H9 (cell line): ENCODE measurements around the gene PPP1R16B. TPM values are rescaled to one million over a fixed set of nuclear protein-coding genes. Genes with fewer than 3 reads are reported as not detected.

ENCODE experiments used
- DNase-seq: peaks from one replicate; pipeline ENCODE4 v3.0.0-alpha.2; 2017
- H2AFZ ChIP-seq: one replicate; pipeline ENCODE4 v1.6.1; 2013; ENCODE audit warnings: mild to moderate bottlenecking, low read length, control low read depth, moderate library complexity
- H2AK5ac ChIP-seq: 2 replicates; pipeline ENCODE4 v1.6.1; 2013; ENCODE audit warnings: low read length, control low read depth, mixed read lengths; ENCODE audit not compliant: insufficient read length
- H2BK120ac ChIP-seq: one replicate; pipeline ENCODE4 v1.6.1; 2013; ENCODE audit warnings: low read depth, mild to moderate bottlenecking, low read length, control low read depth, inconsistent platforms; ENCODE audit not compliant: poor library complexity, severe bottlenecking
- H2BK12ac ChIP-seq: 2 replicates; pipeline ENCODE4 v1.6.1; 2013; ENCODE audit warnings: low read length, control low read depth, mixed read lengths, low read depth; ENCODE audit not compliant: insufficient read length
- H2BK15ac ChIP-seq: 2 replicates; pipeline ENCODE4 v1.6.1; 2013; ENCODE audit warnings: low read depth, low read length, control low read depth
- H2BK20ac ChIP-seq: one replicate; pipeline ENCODE4 v1.6.1; 2013; ENCODE audit warnings: low read depth, mild to moderate bottlenecking, low read length, control low read depth, inconsistent platforms; ENCODE audit not compliant: poor library complexity, severe bottlenecking
- H2BK5ac ChIP-seq: 2 replicates; pipeline ENCODE4 v1.6.1; 2013; ENCODE audit warnings: low read length, control low read depth, mixed read lengths; ENCODE audit not compliant: insufficient read length
- H3K14ac ChIP-seq: 2 replicates; pipeline ENCODE4 v1.6.1; 2013; ENCODE audit warnings: low read length, control low read depth; ENCODE audit not compliant: insufficient read depth
- H3K18ac ChIP-seq: 2 replicates; pipeline ENCODE4 v1.6.1; 2013; ENCODE audit warnings: low read depth, mild to moderate bottlenecking, mixed read lengths, low read length, control low read depth; ENCODE audit not compliant: insufficient read length
- H3K23ac ChIP-seq: 2 replicates; pipeline ENCODE4 v1.6.1; 2013; ENCODE audit warnings: low read length, control low read depth, mixed read lengths, low read depth; ENCODE audit not compliant: insufficient read length
- H3K23me2 ChIP-seq: 2 replicates; pipeline ENCODE4 v1.6.1; 2013; ENCODE audit warnings: low read depth, mild to moderate bottlenecking, mixed read lengths, low read length, control low read depth; ENCODE audit not compliant: insufficient read length, poor library complexity, severe bottlenecking
- H3K27ac ChIP-seq: 2 replicates; pipeline ENCODE4 v1.5.1; 2013; ENCODE audit warnings: low read length, control low read depth, mixed read lengths, low read depth; ENCODE audit not compliant: insufficient read length
- H3K27me3 ChIP-seq: 2 replicates; pipeline ENCODE4 v1.6.1; 2013; ENCODE audit warnings: low read length, control low read depth, inconsistent platforms; ENCODE audit not compliant: insufficient read depth
- H3K4ac ChIP-seq: 2 replicates; pipeline ENCODE4 v1.6.1; 2013; ENCODE audit warnings: low read depth, mild to moderate bottlenecking, control low read depth, inconsistent platforms, low read length, moderate library complexity
- H3K4me1 ChIP-seq: 2 replicates; pipeline ENCODE4 v1.6.1; 2013; ENCODE audit warnings: low read length, control low read depth, inconsistent platforms; ENCODE audit not compliant: insufficient read depth
- H3K4me2 ChIP-seq: 2 replicates; pipeline ENCODE4 v1.6.1; 2013; ENCODE audit warnings: low read length, control low read depth, mixed read lengths; ENCODE audit not compliant: insufficient read length, insufficient read depth
- H3K56ac ChIP-seq: 2 replicates; pipeline ENCODE4 v1.6.1; 2013; ENCODE audit warnings: low read depth, mild to moderate bottlenecking, mixed read lengths, low read length, control low read depth; ENCODE audit not compliant: insufficient read length
- H3K79me1 ChIP-seq: 2 replicates; pipeline ENCODE4 v1.6.1; 2013; ENCODE audit warnings: low read depth, mild to moderate bottlenecking, moderate library complexity, low read length, control low read depth, inconsistent platforms; ENCODE audit not compliant: insufficient read depth, poor library complexity, severe bottlenecking
- H3K79me2 ChIP-seq: 2 replicates; pipeline ENCODE4 v1.6.1; 2013; ENCODE audit warnings: low read length, control low read depth, inconsistent platforms; ENCODE audit not compliant: insufficient read depth
- H3K9ac ChIP-seq: 2 replicates; pipeline ENCODE4 v1.6.1; 2013; ENCODE audit warnings: low read length, control low read depth, mixed read lengths; ENCODE audit not compliant: insufficient read length; ENCODE audit errors: extremely low read depth
- H3K9me3 ChIP-seq: one replicate; pipeline ENCODE4 v1.6.1; 2013; ENCODE audit warnings: low read depth, low read length, inconsistent platforms; ENCODE audit not compliant: control insufficient read depth
- H3T11ph ChIP-seq: one replicate; pipeline ENCODE4 v1.6.1; 2013; ENCODE audit warnings: mild to moderate bottlenecking, low read length, control low read depth, inconsistent platforms
- H4K20me1 ChIP-seq: one replicate; pipeline ENCODE4 v1.6.1; 2013; ENCODE audit not compliant: control insufficient read depth, insufficient read length, insufficient read depth
- H4K5ac ChIP-seq: 2 replicates; pipeline ENCODE4 v1.6.1; 2013; ENCODE audit warnings: low read depth, mild to moderate bottlenecking, mixed read lengths, low read length, control low read depth; ENCODE audit not compliant: insufficient read length
- H4K8ac ChIP-seq: replicated peaks from 2 replicates; pipeline ENCODE4 v1.6.1; 2013; ENCODE audit warnings: low read length, control low read depth, mixed read lengths, low read depth; ENCODE audit not compliant: insufficient read length
- H4K91ac ChIP-seq: 2 replicates; pipeline ENCODE4 v1.6.1; 2013; ENCODE audit warnings: low read depth, mild to moderate bottlenecking, moderate library complexity, mixed read lengths, low read length, control low read depth; ENCODE audit not compliant: insufficient read length
- H3K27ac Mint-ChIP-seq, 3 experiments: 2 replicates in 2 of 3; 3 replicates in 1 of 3; pipeline ENCODE4 v1.8.0; 2020 to 2021; ENCODE audit warnings: mixed read lengths in 3 of 3, mild to moderate bottlenecking in 1 of 3, moderate library complexity in 1 of 3
- H3K27me3 Mint-ChIP-seq: 2 replicates; pipeline ENCODE4 v1.8.0; 2021; ENCODE audit warnings: low read depth, mild to moderate bottlenecking, moderate library complexity, mixed read lengths
- H3K36me3 Mint-ChIP-seq, 3 experiments: 2 replicates in 2 of 3; 3 replicates in 1 of 3; pipeline ENCODE4 v1.8.0; 2020 to 2021; ENCODE audit warnings: low read depth in 3 of 3, mixed read lengths in 3 of 3; ENCODE audit not compliant: insufficient read depth in 1 of 3
- H3K4me1 Mint-ChIP-seq, 2 experiments: 2 replicates each; pipeline ENCODE4 v1.8.0; 2020; ENCODE audit warnings: mixed read lengths in 2 of 2
- H3K4me3 Mint-ChIP-seq, 2 experiments: 2 replicates in 1 of 2; 3 replicates in 1 of 2; pipeline ENCODE4 v1.8.0; 2020 to 2021; ENCODE audit warnings: mild to moderate bottlenecking in 2 of 2, mixed read lengths in 2 of 2, moderate library complexity in 1 of 2
- H3K9me3 Mint-ChIP-seq, 2 experiments: 2 replicates in 1 of 2; 3 replicates in 1 of 2; pipeline ENCODE4 v1.8.0; 2020; ENCODE audit warnings: mild to moderate bottlenecking in 2 of 2, mixed read lengths in 2 of 2, moderate library complexity in 1 of 2
- CTCF ChIP-seq: fragments of 200-600 bp; sonication (generic); conservative IDR thresholded peaks from 3 replicates; pipeline ENCODE4 v1.8.0; 2021; ENCODE audit warnings: antibody characterized with exemption, mild to moderate bottlenecking
- WGBS: extraction: QIAGEN DNeasy Blood & Tissue Kit; methylation state at CpG from one replicate; pipeline ENCODE4 v1.1.7; 2013; ENCODE audit warnings: missing lambda C conversion rate, low lambda C conversion rate, mixed read lengths; ENCODE audit not compliant: insufficient read length; ENCODE audit errors: extremely low coverage; 5-methylcytosine and 5-hydroxymethylcytosine counted together
- total RNA-seq: library from RNA; stranded (reverse); gene quantifications from 2 replicates; pipeline ENCODE4 v1.2.1, GENCODE V29; 2021

PPP1R16B gene
- total RNA-seq, 1 experiment from 2014 or later, result 8.2 TPM

DNA sequence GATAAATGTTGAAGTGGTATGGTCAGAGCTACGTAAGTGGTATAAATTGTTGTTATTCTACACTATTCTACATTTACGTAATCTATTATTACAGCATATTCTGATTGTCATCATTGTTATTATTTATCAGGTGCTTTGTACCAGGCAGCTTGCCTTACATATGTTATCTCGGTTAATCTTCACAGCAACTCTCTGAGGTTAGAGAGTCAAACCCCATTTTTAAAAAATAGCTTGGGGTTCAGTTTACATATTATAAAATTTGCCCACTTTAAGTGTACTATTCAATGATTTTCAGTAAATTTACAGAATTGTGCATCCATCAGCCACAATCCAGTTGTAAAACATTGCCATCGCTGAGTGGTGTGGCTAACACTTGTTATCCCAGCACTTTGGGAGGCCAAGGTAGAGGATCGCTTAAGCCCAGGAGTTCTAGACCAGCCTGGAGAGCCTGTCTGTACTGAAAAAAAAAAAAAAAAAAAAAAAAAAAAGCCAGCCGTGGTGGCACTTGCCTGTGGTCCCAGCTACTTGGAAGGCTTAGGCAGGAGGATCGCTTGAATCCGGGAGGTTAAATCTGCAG is 35.5 kb downstream of the PPP1R16B start:
- Histone ChIP-seq H4K20me1 (no peaks in the 10 kb centered on the region), H3K23me2 (no peaks in the 10 kb centered on the region), H3K4me1 (no peaks in the 10 kb centered on the region), H3K9ac (no peak overlapping the region), H2BK12ac (no peak overlapping the region), H3K27ac (no peak overlapping the region), H3K9me3 (no peaks in the 10 kb centered on the region), H3K14ac (no peak overlapping the region), H2BK15ac (no peak overlapping the region), H3T11ph (no peak overlapping the region), H4K5ac (no peak overlapping the region), H3K4ac (no peak overlapping the region), H3K23ac (no peak overlapping the region), H2AK5ac (no peak overlapping the region), H2BK20ac (no peak overlapping the region), H2BK120ac (no peak overlapping the region), H3K79me2 (no peaks in the 10 kb centered on the region), H3K18ac (no peak overlapping the region), H2BK5ac (no peak overlapping the region), H3K56ac (no peak overlapping the region), H3K4me2 (no peak overlapping the region), H4K91ac (no peak overlapping the region), H3K27me3 (no peaks in the 10 kb centered on the region), H3K79me1 (no peaks in the 10 kb centered on the region), H2AFZ (no peak overlapping the region), H4K8ac (no peak overlapping the region)
- H3K4me3 Mint-ChIP-seq, result no peak overlapping the region
- H3K27me3 Mint-ChIP-seq, result no peaks in the 10 kb centered on the region
- WGBS, result no CpG with 5 or more reads among the region's 8 CpGs
- no peak for DNase-seq
- no peak for TF ChIP-seq CTCF
- H3K4me1 Mint-ChIP-seq, result peaks cover 17 to 23% of the 10 kb centered on the region in 2 experiments
- no peaks in the 10 kb centered on the region for H3K9me3 Mint-ChIP-seq
- H3K27ac Mint-ChIP-seq, result no peak overlapping the region
- H3K36me3 Mint-ChIP-seq, result peaks cover 0 to 3% (median 0%) of the 10 kb centered on the region in 3 experiments; a peak in 3 of 7 replicates
